Right lobe of liver (tissue), 6 donors: ENCODE results near the gene HYI. TPM values are rescaled to one million over a fixed set of nuclear protein-coding genes. Genes with fewer than 3 reads are reported as not detected.
A peak's percentile ranks its signal among the peaks of the same experiment; 100 is the strongest.
"Not testable (repeated sequence)": the region's sequence is repeated elsewhere in the genome, so short reads cannot be mapped to it uniquely, and the experiment has no call there.

ENCODE experiments used
- ATAC-seq, 4 donors: fragments of 200-7000 bp; cut with Tn5 transposase; one replicate each; pipeline ENCODE4 v1.9.1; 2020; ENCODE audit warnings: mild to moderate bottlenecking in 4 of 4, moderate library complexity in 4 of 4
- DNase-seq, 3 donors: peaks; one replicate each; pipeline ENCODE4 v3.0.0-alpha.2; 2020
- H3K27ac ChIP-seq, 3 donors: fragments of 200-600 bp; one replicate each; pipeline ENCODE4 v1.8.0; 2022
- H3K27me3 ChIP-seq, 2 donors: fragments of 200-600 bp; one replicate each; pipeline ENCODE4 v1.8.0; 2022
- H3K36me3 ChIP-seq, 4 donors: fragments of 200-600 bp; sonication (generic) in 1 of 4; one replicate each; pipeline versions ENCODE4 v1.5.1 to v1.8.0; 2017 to 2022; ENCODE audit warnings: control low read depth in 1 of 4
- H3K4me1 ChIP-seq, 4 donors: fragments of 200-600 bp; sonication (generic) in 1 of 4; one replicate each; pipeline versions ENCODE4 v1.5.1 to v1.8.0; 2017 to 2022; ENCODE audit warnings: control low read depth in 1 of 4
- H3K4me3 ChIP-seq, 3 donors: fragments of 200-600 bp; one replicate each; pipeline ENCODE4 v1.8.0; 2022
- H3K9me3 ChIP-seq, 4 donors: fragments of 200-600 bp; sonication (generic) in 1 of 4; one replicate each; pipeline versions ENCODE4 v1.5.1 to v1.8.0; 2017 to 2022; ENCODE audit warnings: control low read depth in 1 of 4
- CTCF ChIP-seq, 4 donors: fragments of 200-600 bp in 3 of 4; fragments of 450-650 bp in 1 of 4; IDR thresholded peaks; one replicate each; pipeline versions ENCODE4 v1.5.1 to v1.8.0; 2016 to 2022; ENCODE audit warnings: antibody characterized with exemption in 4 of 4, mild to moderate bottlenecking in 2 of 4
- POLR2A ChIP-seq: fragments of 450-650 bp; IDR thresholded peaks from one replicate; pipeline ENCODE4 v1.6.1; 2017; ENCODE audit warnings: antibody characterized with exemption, mild to moderate bottlenecking
- WGBS: methylation state at CpG from one replicate; pipeline ENCODE4 v1.1.6; 2018; ENCODE audit warnings: low coverage, low lambda C conversion rate; ENCODE audit not compliant: insufficient coverage; ENCODE audit errors: missing lambda C conversion rate; 5-methylcytosine and 5-hydroxymethylcytosine counted together
- intact Hi-C, 2 donors: fragments of 100-400 bp; cut with DNase I; formaldehyde crosslinking; loops; one replicate each; pipeline versions ENCODE4 v1.11.2 to v1.14.1; 2022
- total RNA-seq, 6 experiments: library from RNA; depleted of rRNA in 2 of 6; stranded (reverse); fragments of >200 nt in 2 of 6; fragmentation: NEBNext Ultra II Directional in 3 of 6; extraction: Animal tissue kit (Norgen Biotek cat#: 25700) in 3 of 6; gene quantifications; one replicate each; pipeline versions ENCODE4 v1.1.0 to v1.2.4, GENCODE V29; 2016 to 2023
- donor health status: DM: no; HTN: yes; CAD: no.
- donor health status: DM: no; HTN: no; CAD: no.
- donor health status: DM: no; HTN: no; CAD: no.
- donor health status: DM: no; HTN: yes; CAD: no.
- donor health status: DM: no; HTN: yes; CAD: no.

Gene HYI
- total RNA-seq, 6 experiments from 2014 or later = 33.8 to 52.9 (median 41.9) TPM

- no peak overlapping the region for H3K4me3 ChIP-seq
- H3K27me3 ChIP-seq = no peaks in the 10 kb centered on the region
- H3K27ac ChIP-seq = no peak overlapping the region
- intact Hi-C loops = no loop called here
- H3K36me3 ChIP-seq = no peaks in the 10 kb centered on the region
- no peak for DNase-seq
- WGBS = 52% methylated on average over 4 of the region's 5 CpGs
- no peaks in the 10 kb centered on the region for H3K4me1 ChIP-seq
- H3K9me3 ChIP-seq = no peaks in the 10 kb centered on the region
- no peak for TF ChIP-seq POLR2A
- TF ChIP-seq CTCF (IDR thresholded peaks at IDR 0.05) = no peak
- ATAC-seq = peak; percentile 53 to 83 (median 65)
These were observed 7.4 kb upstream of the HYI start for GRCh38 chr1:43460988-43461693.

GRCh38 chr1:43458379-43458778, 4.6 kb upstream of the HYI start:
- ATAC-seq, DNase-seq, H3K4me3 ChIP-seq, intact Hi-C loops, H3K27ac ChIP-seq, H3K36me3 ChIP-seq, H3K9me3 ChIP-seq, H3K27me3 ChIP-seq, H3K4me1 ChIP-seq: not testable (repeated sequence)
- WGBS = 43% methylated on average over 3 of the region's 3 CpGs

- peaks cover 0 to 15% (median 0%) of the 10 kb centered on the region in 4 donors for H3K4me1 ChIP-seq
- no peak for DNase-seq
- no peaks in the 10 kb centered on the region for H3K9me3 ChIP-seq
- peaks cover 0 to 16% (median 5%) of the 10 kb centered on the region in 4 donors for H3K36me3 ChIP-seq
- no peak overlapping the region for H3K4me3 ChIP-seq
- H3K27me3 ChIP-seq = no peaks in the 10 kb centered on the region
- WGBS = 64% methylated on average over 7 of the region's 7 CpGs
- intact Hi-C loops = no loop called here
- TF ChIP-seq CTCF (IDR thresholded peaks at IDR 0.05) = no peak
- TF ChIP-seq POLR2A = no peak
- no peak overlapping the region for H3K27ac ChIP-seq
- no peak for ATAC-seq
These were observed 1.6 kb upstream of the HYI start for GRCh38 chr1:43455213-43455889.

GRCh38 chr1:43454270-43455011, 710 bp upstream of the HYI start:
- peak in 1 of 4 donors; percentile 20 for TF ChIP-seq CTCF (IDR thresholded peaks at IDR 0.05)
- peak; percentile 18 for TF ChIP-seq POLR2A
- peak; percentile 74 to 85 (median 79) for ATAC-seq
- H3K36me3 ChIP-seq = peaks cover 0 to 23% (median 8%) of the 10 kb centered on the region in 4 donors
- intact Hi-C loops = no loop called here
- H3K4me3 ChIP-seq = peak overlapping the region; percentile 47 to 62 (median 58)
- no peaks in the 10 kb centered on the region for H3K27me3 ChIP-seq
- peaks cover 0 to 17% (median under 1%) of the 10 kb centered on the region in 4 donors for H3K4me1 ChIP-seq
- 8% methylated on average over 19 of the region's 19 CpGs for WGBS
- peak overlapping the region; percentile 81 to 92 (median 86) for H3K27ac ChIP-seq
- DNase-seq = peak; percentile 72 to 89 (median 82)
- H3K9me3 ChIP-seq = no peaks in the 10 kb centered on the region
